HG03064 (cell line): ENCODE data around the gene ZNF776.
"Not testable (repeated sequence)": the region's sequence is repeated elsewhere in the genome, so short reads cannot be mapped to it uniquely, and the experiment has no call there.

Experiments
- ATAC-seq: cut with Tn5 transposase; IDR thresholded peaks from one replicate; pipeline ENCODE4 v1.9.1; 2021; ENCODE audit warnings: low read depth; ENCODE audit not compliant: unreplicated experiment

ZNF776 gene

GRCh38 chr19:57776764-57777296 lies 30.2 kb downstream of the ZNF776 start:
- ATAC-seq: no peak

DNA sequence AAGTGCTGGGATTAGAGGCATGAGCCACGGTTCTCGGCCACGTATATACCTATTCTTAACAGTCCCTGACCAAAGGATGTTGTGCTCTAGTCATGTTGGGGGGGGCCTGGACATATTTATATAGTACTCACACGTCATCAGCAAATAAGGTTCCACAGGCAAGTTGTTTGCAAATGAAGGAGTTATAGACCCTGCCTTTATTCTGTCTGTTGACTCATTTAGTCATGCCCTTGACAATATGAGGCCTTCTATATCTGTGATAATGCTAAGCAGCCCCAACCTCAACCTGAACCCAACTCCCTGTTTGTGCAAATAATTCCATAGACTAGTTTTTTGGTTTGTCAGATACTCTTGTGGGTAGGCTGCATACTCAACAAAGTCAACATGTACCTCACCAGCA lies 31.7 kb downstream of the ZNF776 start:
- ATAC-seq: no peak

- no peak for ATAC-seq
Measured at GRCh38 chr19:57779220-57779845, 32.7 kb downstream of the ZNF776 start.

DNA sequence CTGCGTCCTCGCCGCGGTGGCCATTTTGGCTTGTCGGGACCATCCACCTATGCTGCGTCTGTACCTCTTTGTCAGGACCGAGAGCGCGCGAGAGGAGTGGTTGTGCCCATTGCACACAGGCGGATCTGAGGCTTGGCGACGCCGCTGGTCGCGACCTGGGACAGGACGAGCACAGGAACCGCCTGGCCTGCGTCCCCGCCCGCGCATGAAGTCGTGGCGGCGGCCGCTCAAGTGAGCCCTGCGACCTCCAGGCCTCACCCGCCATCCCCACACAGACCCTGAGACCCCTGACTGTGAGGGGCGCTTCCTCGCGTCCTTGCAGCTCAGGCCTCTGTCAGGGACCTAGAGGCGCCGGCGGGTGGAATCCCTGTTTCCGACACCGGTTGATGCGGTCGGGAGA lies 39.7 kb downstream of the ZNF776 start:
- no peak for ATAC-seq

DNA sequence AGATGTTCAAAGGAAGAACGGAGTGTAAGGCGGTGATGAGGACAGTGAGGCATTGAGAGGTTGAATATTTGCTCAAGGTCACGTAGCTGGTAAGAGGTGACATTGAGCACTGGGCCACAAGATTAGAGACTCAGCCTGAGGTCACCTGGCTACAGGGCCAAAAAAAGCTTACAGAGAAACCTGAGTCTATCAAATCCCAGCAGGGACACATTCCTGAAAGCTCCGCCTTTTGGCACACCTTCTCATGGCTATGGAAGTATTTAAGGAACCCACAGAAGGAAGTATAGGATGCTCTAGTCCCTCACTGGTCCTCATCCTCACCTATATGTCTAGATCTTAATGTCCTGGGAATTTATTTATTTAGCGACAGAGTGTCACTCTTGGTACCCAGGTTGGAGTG lies 40.3 kb downstream of the ZNF776 start:
- no peak for ATAC-seq

DNA sequence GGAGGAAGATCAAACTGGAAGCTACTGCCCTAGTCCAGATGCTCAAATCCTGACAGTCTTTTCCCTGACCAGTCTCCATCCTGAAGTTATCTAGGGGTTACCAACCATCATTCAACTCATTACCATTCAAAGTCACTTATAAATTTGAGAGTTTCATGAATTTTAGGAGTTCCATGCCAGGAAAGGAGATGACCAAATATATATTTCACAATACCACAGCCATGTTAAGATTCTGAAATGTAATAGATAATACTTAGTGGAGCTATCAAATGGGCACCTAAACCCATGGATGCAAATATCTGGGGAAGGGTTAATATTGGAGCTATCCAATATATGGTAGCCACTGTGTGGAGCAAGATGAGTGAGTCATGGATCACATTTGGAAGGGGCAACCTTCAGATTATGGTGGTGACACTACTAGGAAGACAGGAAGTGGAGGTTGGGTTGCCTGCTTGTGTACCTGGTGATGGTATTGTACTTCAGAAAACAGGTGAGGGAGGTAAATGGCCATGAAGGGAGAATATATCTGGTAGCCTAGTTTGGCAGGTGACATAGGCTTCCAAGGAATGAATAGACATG lies 41.6 kb downstream of the ZNF776 start:
- ATAC-seq: no peak

- ATAC-seq: no peak
Measured at GRCh38 chr19:57789288-57789687, 42.7 kb downstream of the ZNF776 start.

GRCh38 chr19:57796580-57796979 lies 50.0 kb downstream of the ZNF776 start:
- ATAC-seq: not testable (repeated sequence)

DNA sequence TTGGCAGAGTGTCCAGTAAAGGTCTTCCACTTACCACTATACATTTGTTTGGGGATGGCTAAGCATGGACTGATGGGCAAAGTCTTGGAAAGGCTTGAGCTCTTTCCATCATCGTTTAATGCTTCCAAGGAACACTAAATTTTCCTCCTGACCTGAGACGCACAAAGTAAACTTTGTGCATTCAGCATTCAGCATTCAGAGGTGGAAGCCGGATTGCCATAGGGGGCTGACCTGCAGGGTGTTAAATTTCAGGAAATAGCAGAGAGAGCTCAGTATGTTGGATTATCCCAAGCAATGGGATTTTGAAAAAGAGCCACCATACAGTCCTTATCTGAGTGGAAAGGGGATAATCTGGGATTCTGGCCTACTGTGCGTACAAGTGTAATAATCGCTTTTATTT lies 54.1 kb downstream of the ZNF776 start:
- no peak for ATAC-seq

DNA sequence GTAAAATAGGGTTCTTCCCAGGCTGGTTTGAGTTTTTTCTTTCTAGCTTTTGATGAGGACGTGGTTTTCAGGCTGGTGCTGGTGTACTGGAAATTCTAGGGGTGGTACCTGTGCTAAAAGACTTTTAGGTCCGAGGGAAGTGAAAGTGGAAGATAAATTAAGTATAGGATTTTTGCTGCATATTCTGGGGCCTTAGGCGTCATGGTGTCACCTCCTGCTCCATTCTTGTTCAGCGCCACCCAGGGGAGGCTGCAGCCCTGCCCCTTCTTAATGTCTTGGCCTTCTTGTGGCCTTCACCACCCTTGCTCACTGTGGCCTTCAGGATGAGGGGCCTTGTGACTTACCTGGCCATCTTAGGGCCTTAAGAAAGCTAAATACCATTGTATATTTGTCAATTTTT lies 55.7 kb downstream of the ZNF776 start:
- no peak for ATAC-seq

DNA sequence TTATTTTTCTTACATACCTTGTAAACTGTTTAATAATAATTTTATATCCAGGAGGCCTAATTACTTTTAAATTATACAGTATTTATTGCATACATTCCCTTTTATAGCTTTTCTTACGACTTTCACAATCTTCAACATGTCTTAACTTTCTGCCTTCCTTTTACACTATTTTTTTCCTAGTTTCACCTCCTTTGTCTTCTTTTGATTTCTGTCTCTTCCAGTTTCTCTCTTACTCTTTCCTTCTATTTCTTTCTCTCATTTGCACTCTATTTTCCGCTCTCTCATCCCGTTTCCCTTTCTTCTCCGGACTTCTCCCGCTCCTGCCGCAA lies 56.6 kb downstream of the ZNF776 start:
- no peak for ATAC-seq

DNA sequence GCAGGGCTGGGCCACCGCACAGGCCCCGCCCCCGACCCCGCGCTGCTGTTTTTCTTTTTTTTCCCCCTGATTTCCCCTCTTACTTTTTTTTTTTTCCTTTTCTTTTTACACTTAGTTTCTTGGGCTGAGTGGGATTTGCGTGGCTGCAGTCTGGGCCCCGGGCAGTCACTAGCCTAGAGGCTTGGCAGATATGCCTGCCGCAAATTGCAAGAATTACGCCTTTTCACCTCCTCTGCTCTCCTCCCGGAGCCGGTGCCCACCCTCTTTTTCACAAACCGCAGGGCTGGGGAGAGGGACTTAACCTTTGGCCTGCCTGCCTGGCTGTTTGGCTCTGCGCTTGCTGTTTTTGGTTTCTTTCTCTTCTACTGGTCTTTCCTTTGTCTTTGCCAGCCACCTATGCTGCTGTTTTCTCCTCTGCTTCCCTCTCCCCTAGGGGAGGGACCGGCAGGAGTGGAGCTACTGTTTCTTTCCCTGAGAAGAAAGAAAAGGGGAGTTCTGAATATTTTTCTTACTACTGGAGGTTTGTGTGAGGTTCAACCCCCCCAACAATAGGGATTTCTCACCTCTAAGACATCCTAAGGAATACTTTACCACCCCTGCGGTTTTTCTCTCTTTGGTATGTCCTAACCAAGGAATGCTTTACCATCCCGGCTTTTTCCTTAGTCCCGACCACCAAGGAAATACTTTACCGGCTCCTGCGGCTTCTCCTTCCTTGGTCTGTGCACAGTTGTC lies 57.1 kb downstream of the ZNF776 start:
- ATAC-seq: no peak

- ATAC-seq: no peak
Measured at GRCh38 chr19:57807541-57807940, 60.9 kb downstream of the ZNF776 start.
